Activated CD4-positive, alpha-beta T cell treated with anti-CD3 and anti-CD28 coated beads, Interleukin-2, amount 50 U/mL, for 1 hour (primary cell): ENCODE results near the gene KCNMA1.

Experiments
- DNase-seq: peaks from one replicate; pipeline ENCODE4 v3.0.0-alpha.2; 2020

KCNMA1 gene

GRCh38 chr10:77087366-77087765, 550.2 kb downstream of the KCNMA1 start:
- no peak for DNase-seq

DNA sequence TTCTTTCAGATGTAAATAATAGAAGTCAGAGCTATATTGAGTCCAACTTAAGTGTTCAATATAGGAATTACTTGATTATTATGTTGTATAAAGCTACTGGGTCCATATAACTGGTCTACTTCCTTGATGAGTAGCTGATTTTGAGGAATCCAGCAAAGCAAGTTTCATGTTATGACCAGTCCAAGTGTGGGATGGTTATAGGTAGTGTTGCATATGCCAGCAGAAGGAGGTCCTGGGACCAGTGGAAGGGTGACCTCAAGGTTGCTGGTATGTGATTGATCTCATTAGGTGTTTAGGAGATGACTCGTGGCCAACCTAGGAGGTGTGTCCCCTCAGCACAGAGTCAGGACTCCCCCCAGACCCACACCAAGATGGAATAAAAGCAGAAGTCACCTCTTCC, 551.5 kb downstream of the KCNMA1 start:
- DNase-seq = no peak

DNA sequence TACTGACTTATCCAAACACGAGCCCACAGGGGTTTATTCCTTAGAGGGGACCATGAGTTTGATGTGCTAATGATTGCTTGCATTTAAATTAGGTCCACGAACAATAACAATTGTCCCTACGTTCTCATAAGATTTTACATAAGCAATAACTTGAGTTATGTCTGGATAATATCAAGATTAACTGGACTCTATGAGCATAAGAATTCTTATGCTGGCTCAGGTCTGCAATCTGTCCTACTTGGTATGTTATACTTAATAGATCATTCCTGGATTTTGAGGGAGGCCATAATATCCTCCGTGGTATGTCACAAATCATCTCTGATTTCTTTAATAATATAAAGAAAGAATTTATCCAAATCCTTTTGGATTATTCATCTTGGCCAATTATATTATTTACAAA, 552.3 kb downstream of the KCNMA1 start:
- no peak for DNase-seq

DNA sequence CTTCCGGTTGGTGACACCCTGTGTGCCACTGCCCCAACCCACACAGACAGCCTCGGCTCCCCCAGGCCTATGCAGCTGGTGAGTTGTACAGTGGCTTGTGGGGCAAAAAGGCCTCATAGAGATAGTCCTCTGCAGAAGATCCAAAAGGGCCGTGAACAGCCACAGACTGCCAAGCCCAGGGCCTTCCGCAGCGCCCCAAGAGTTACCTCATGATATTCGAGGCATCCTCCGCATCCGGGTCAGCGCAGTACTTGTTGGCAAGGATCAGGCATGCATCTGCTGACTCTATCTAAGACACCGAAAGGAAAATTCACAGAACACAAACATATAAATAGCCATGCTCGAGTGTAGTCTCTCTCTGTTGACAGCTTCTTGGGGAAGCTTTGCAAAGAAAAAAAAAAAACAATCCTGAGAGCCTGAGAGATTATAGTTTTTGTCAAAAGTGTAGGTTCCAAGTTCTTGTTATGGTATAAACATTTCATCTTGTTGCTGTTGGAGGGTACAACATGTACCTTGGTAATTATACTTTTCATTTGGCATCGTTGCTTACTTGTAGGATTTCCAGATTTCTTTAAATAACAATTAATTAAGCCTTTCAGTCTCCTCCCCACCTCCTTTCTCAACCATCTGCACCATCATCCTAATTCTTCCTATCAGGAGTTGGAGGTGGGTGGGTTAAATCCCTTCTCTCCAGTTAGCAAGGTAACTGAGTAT, 553.0 kb downstream of the KCNMA1 start:
- no peak for DNase-seq

DNA sequence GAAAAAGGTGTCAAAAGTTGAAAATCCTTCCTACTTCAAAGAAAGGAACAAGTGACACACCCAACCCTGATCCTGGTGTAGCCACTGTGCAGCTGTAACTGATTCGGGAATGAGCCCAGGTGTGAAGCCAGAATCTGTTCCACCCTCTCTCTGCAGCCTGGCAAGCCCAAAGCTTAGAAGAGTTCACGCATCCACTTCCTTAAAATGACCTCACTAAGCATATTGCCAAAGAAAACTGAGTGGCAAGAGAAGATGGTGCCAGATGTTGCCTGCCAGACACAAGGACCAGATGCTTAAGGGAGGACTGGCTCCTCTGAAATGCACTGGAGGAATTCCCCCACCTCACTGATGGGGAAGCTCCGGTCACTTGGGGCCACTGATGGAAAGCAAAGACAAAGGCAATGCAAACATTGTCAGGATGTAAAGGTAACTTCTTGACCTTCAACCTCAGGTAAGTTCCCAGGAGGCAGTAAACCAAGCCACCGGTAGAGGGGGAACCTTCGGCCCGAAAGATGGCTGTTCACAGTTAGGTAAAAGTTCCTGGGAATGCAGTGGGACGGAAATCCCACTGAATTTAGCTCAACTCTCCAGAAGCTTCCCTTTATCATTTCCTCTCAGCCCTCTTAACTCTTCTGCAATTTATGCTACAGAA, 554.9 kb downstream of the KCNMA1 start:
- no peak for DNase-seq

- no peak for DNase-seq
Measured at GRCh38 chr10:77081481-77081891, 556.1 kb downstream of the KCNMA1 start.

- DNase-seq = no peak
Measured at GRCh38 chr10:77080361-77081027, 557.1 kb downstream of the KCNMA1 start.

DNA sequence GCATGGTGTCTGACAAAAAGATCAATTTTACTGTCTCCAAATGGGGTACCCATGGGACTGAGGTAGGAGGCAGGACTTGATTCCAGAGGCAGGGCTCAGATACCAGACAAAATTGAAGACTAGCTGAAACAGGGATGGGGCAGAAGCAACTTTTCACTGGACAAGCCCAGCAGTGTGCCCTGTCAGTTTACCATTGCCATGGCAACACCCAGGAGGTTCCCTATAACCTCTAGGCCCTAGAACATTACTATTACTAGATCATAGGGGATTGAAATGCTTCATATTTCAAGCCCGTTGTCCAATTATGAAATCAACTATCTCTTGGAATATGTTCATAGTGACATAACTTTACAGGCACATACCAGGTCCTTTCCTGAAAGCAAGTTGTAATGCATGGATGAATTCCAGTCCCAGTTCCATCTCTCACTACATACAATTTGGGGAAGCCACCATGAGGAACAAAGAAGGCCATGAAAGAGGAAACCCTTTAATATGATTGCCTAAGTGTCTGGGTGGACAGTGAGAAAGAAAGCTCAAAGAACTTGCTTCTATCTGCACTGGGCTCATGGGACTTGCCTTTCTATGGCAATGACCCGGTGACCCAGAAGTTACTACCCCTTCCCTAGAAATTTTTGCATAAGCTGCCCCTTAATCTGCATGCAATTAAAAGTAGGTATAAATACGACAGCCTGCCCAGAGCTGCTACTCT, 557.9 kb downstream of the KCNMA1 start:
- no peak for DNase-seq

GRCh38 chr10:77077316-77077945, 560.2 kb downstream of the KCNMA1 start:
- no peak for DNase-seq

- no peak for DNase-seq
Measured at GRCh38 chr10:77075926-77076325, 561.7 kb downstream of the KCNMA1 start.

- DNase-seq = no peak
Measured at GRCh38 chr10:77074104-77074624, 563.4 kb downstream of the KCNMA1 start.

- no peak for DNase-seq
Measured at GRCh38 chr10:77073663-77073960, 564.0 kb downstream of the KCNMA1 start.

GRCh38 chr10:77072836-77073662, 564.6 kb downstream of the KCNMA1 start:
- no peak for DNase-seq

GRCh38 chr10:77072361-77072835, 565.2 kb downstream of the KCNMA1 start:
- no peak for DNase-seq

- DNase-seq = no peak
Measured at GRCh38 chr10:77071956-77072355, 565.7 kb downstream of the KCNMA1 start.

DNA sequence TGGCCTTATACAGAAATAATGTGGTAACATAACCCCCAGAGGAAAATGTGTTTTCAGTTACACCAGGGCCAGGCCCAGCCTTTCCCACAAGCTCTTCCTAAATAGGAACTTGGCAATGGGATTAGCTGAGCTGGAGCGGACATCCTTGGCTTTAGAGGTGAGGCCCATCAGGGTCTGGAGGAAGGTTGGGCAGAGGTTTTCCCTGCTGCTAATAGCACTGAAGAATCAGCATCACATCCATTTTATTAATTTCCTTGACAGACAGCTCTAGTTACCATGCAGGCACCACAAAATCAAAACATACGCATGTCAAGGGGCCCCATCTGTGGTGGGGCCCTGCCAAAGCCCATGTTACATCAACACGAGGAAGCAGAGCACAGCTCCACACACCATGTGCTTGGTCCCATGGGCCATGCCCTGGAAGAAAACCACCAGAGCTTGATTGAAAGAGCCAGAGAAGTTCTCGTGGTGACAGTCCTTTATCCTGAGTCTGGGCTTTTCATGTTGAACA, 566.6 kb downstream of the KCNMA1 start:
- DNase-seq = no peak

DNA sequence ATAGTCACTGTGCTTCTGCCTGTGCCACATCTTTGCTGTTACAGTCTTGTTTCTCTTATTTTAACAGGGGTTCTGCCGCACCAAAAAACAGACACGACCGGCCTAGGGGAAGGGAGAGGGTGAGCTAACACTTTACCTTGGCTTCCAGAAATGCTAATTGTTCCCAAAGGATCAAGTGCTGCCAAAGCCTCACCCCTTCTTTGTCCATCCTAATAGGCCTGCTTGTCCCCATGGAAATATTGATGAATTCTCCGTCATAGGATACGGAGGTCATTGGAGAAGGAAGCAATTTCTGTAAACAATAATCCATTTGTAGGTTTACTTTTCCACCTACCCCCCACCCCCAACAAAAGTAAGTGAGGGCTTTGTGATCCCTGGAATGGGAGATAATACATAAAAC, 567.3 kb downstream of the KCNMA1 start:
- DNase-seq = no peak

DNA sequence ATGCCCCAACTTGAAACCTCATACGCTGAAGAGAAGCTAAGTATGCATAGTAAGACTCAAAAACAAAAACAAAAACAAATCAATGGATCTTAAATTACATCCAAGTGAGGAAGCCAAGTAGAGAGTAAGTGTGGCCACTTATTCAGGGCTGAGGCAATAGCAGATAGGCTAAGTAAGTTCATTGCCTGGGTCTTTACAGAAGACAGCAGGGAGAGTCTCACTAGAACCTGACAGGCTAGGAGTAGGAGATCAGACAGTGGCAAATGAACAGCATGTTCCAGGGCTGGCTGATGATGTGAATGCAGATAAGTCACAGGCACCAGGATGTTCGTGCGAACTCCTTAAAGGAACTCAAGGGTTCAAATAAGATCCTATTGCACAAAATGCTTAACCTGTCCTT, 568.6 kb downstream of the KCNMA1 start:
- no peak for DNase-seq

- DNase-seq = no peak
Measured at GRCh38 chr10:77068272-77068671, 569.3 kb downstream of the KCNMA1 start.

GRCh38 chr10:77062381-77062780, 575.2 kb downstream of the KCNMA1 start:
- DNase-seq = no peak

DNA sequence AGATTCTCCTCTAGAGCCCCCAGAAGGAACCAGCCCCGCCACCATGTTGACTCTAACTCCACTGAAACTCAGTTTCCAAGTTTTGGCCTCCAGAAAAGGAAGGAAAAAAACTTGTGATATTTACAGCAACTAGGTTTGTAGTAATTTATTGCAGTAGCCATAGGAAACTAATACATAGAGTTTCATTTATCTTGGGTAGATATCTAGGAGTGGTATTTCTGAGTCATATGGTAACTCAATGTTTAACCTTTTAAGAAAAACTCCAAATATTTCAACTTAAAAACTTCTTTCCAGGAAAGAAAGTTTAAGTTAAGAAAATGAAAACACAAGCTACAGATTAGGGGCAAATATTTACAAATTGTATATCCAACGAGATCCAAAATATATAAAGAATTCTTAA, 576.7 kb downstream of the KCNMA1 start:
- no peak for DNase-seq

DNA sequence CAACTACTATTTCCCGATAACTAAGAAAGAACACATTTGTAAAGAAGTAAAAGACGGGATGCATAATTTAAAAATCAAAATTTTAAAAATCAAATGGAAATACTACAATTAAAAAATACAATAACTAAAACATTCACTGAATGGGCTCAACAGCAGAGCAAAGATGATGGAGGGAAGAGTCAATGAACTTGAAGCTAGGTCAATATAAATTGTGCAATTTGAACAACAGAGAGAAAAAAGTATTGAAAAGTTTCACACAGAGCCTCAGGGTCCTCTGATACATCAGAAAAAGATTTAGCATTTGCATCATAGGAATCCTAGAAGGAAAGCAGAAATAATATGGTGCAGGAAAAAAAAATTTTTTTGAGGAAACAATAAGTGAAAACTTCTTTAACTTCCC, 581.0 kb downstream of the KCNMA1 start:
- no peak for DNase-seq
